ENCODE data around the gene CNST. TPM values are rescaled to one million over a fixed set of nuclear protein-coding genes. Genes with fewer than 3 reads are reported as not detected.

Gene CNST
- total and polyA plus RNA-seq, 9 of the 15 experiments (the other 6 are each of a cell fraction or from before 2014, with no cell fraction given): 17.0 to 55.3 (median 30.8) TPM

DNA sequence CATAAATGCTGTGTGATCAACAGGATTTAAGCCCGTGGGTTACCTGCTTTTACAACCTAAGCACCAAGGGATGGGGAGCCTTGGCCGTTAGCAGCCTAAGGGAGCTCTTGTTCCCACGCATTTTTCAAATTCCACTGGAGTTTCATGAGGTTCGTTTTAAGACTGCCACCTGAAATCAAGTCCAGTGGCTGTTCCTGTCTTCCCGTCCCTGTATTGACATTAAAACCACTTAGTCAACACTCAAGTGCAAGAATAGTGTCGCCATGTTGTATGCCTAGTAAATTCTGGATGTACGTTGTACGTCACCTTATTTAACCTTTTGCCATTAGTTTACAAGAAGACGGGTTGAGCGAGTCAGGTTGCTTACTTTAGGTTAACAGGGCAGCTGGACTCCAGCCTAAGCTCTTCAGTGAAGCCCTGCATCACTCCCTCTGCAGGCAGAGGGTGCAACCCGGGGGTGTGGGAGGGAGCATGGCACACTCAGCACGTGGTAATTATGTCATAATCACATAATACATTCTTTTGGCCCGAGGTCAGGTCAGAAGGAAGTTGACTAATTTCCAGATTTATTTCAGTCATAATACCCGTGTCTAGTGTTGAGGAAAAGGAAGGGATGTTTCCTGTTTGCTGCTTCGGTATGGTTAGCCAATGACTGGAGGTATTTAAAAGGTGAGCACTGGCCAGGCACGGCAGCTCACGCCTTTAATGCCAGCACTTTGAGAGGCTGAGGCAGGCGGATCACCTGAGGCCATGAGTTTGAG, 42.5 kb downstream of the CNST start (continued):
- TF ChIP-seq ZHX1 (conservative IDR thresholded peaks at IDR 0.05; ENCODE audit: low read length): no peak
- TF ChIP-seq, protein P1, sequence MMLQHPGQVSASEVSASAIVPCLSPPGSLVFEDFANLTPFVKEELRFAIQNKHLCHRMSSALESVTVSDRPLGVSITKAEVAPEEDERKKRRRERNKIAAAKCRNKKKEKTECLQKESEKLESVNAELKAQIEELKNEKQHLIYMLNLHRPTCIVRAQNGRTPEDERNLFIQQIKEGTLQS (IDR thresholded peaks at IDR 0.05): peak; percentile 72
- TF ChIP-seq, protein P1 (CRISPR knock-in tag; conservative IDR thresholded peaks at IDR 0.05): no peak
- 0 out of 2 replicates have a peak, but pooled peaks have one; percentile 21 for TF ChIP-seq CEBPB (tag; IDR thresholded peaks at IDR 0.05)
- no peak for TF ChIP-seq CAMTA2 (CRISPR knock-in tag; conservative IDR thresholded peaks at IDR 0.05)
- TF ChIP-seq RNF2 (IDR thresholded peaks at IDR 0.05): no peak
- TF ChIP-seq ZSCAN32 (CRISPR knock-in tag; IDR thresholded peaks at IDR 0.05): no peak
- TF ChIP-seq ZNF175 (CRISPR knock-in tag; IDR thresholded peaks at IDR 0.05; ENCODE audit: low read depth): no peak
- TF ChIP-seq MCM3 (IDR thresholded peaks at IDR 0.05): no peak
- TF ChIP-seq YY1 (IDR thresholded peaks at IDR 0.05; ENCODE audit: borderline replicate concordance in 1 of 3, control insufficient read depth in 1 of 3, extremely low read depth in 1 of 3, insufficient read depth in 3 of 3, insufficient read length in 1 of 3, insufficient replicate concordance in 2 of 3, low read depth in 1 of 3, low read length in 2 of 3): no peak
- peak; percentile 79 for TF ChIP-seq BHLHE40 (IDR thresholded peaks at IDR 0.05; ENCODE audit: low read length)
- no peak for TF ChIP-seq FOXA3 (CRISPR knock-in tag; conservative IDR thresholded peaks at IDR 0.05 in 1 of 2, IDR thresholded peaks at IDR 0.05 in 1 of 2)
- TF ChIP-seq RBM34 (IDR thresholded peaks at IDR 0.05; ENCODE audit: borderline replicate concordance, insufficient read depth, low read length): no peak
- TF ChIP-seq TRIM28 (IDR thresholded peaks at IDR 0.05): no peak
- no peak for TF ChIP-seq ZBTB17 (CRISPR knock-in tag; IDR thresholded peaks at IDR 0.05)
- TF ChIP-seq, protein P2, sequence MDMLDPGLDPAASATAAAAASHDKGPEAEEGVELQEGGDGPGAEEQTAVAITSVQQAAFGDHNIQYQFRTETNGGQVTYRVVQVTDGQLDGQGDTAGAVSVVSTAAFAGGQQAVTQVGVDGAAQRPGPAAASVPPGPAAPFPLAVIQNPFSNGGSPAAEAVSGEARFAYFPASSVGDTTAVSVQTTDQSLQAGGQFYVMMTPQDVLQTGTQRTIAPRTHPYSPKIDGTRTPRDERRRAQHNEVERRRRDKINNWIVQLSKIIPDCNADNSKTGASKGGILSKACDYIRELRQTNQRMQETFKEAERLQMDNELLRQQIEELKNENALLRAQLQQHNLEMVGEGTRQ (CRISPR knock-in tag; IDR thresholded peaks at IDR 0.05): 0 out of 2 replicates have a peak, but pooled peaks have one; percentile 5
- no peak for TF ChIP-seq ZNF347 (CRISPR knock-in tag; IDR thresholded peaks at IDR 0.05; ENCODE audit: low read depth)
- 0 out of 2 replicates have a peak, but pooled peaks have one; percentile 24 for TF ChIP-seq MYC (IDR thresholded peaks at IDR 0.05; ENCODE audit: low read depth, low read length)
- TF ChIP-seq MYC (CRISPR knock-in tag; IDR thresholded peaks at IDR 0.05; ENCODE audit: borderline replicate concordance, low read depth): no peak
- TF ChIP-seq SIRT6 (IDR thresholded peaks at IDR 0.05; ENCODE audit: low read depth, low read length): no peak
- TF ChIP-seq ZNF324 (CRISPR knock-in tag; IDR thresholded peaks at IDR 0.05): no peak
- no peak for TF ChIP-seq ZBTB12 (CRISPR knock-in tag; IDR thresholded peaks at IDR 0.05)
- no peak for TF ChIP-seq FOSL1 (tag; conservative IDR thresholded peaks at IDR 0.05)

All from K562 (cell line).